Type B pancreatic cell (in vitro differentiated cells): ENCODE data around the gene ESF1. TPM values are rescaled to one million over a fixed set of nuclear protein-coding genes. Genes with fewer than 3 reads are reported as not detected.

ENCODE experiments used
- DNase-seq: peaks from one replicate; pipeline ENCODE4 v3.0.0; 2021; ENCODE audit warnings: mixed read lengths; ENCODE audit not compliant: unreplicated experiment; ENCODE audit errors: extremely low spot score
- H3K27ac Mint-ChIP-seq: 2 replicates; pipeline ENCODE4 v1.8.0; 2021; ENCODE audit warnings: mild to moderate bottlenecking, mixed read lengths
- H3K27me3 Mint-ChIP-seq: 2 replicates; pipeline ENCODE4 v1.8.0; 2021; ENCODE audit warnings: mixed read lengths
- H3K36me3 Mint-ChIP-seq: 2 replicates; pipeline ENCODE4 v1.8.0; 2021; ENCODE audit warnings: mixed read lengths
- H3K4me1 Mint-ChIP-seq: one replicate; pipeline ENCODE4 v1.8.0; 2021; ENCODE audit warnings: mixed read lengths; ENCODE audit not compliant: unreplicated experiment
- H3K4me3 Mint-ChIP-seq: 2 replicates; pipeline ENCODE4 v1.8.0; 2021; ENCODE audit warnings: mild to moderate bottlenecking, mixed read lengths
- H3K9me3 Mint-ChIP-seq: 2 replicates; pipeline ENCODE4 v1.8.0; 2021; ENCODE audit warnings: mixed read lengths
- CTCF ChIP-seq: fragments of 200-600 bp; sonication (generic); conservative IDR thresholded peaks from 2 replicates; pipeline ENCODE4 v1.5.0; 2021; ENCODE audit warnings: antibody characterized with exemption, mild to moderate bottlenecking
- total RNA-seq: library from RNA; stranded (reverse); gene quantifications from 2 replicates; pipeline ENCODE4 v1.2.1, GENCODE V29; 2021; ENCODE audit warnings: low replicate concordance

The ESF1 gene
- total RNA-seq, 1 donor from 2014 or later: 17.7 TPM

GRCh38 chr20:13717631-13718044 lies 67.1 kb downstream of the ESF1 start:
- DNase-seq: no peak
- H3K27me3 Mint-ChIP-seq: no peaks in the 10 kb centered on the region
- TF ChIP-seq CTCF: no peak
- H3K36me3 Mint-ChIP-seq: peaks cover 27% of the 10 kb centered on the region
- H3K27ac Mint-ChIP-seq: no peak overlapping the region
- H3K9me3 Mint-ChIP-seq: no peaks in the 10 kb centered on the region
- no peaks in the 10 kb centered on the region for H3K4me1 Mint-ChIP-seq
- H3K4me3 Mint-ChIP-seq: no peak overlapping the region

- H3K4me3 Mint-ChIP-seq: no peak overlapping the region
- no peaks in the 10 kb centered on the region for H3K9me3 Mint-ChIP-seq
- no peak for TF ChIP-seq CTCF
- H3K4me1 Mint-ChIP-seq: no peaks in the 10 kb centered on the region
- H3K36me3 Mint-ChIP-seq: peaks cover 29% of the 10 kb centered on the region
- no peaks in the 10 kb centered on the region for H3K27me3 Mint-ChIP-seq
- DNase-seq: no peak
- no peak overlapping the region for H3K27ac Mint-ChIP-seq
These were observed 69.5 kb downstream of the ESF1 start for GRCh38 chr20:13715171-13715570.

GRCh38 chr20:13708234-13708633 lies 76.5 kb downstream of the ESF1 start:
- no peaks in the 10 kb centered on the region for H3K27me3 Mint-ChIP-seq
- no peak overlapping the region for H3K4me3 Mint-ChIP-seq
- no peaks in the 10 kb centered on the region for H3K9me3 Mint-ChIP-seq
- no peak for DNase-seq
- peaks cover 7% of the 10 kb centered on the region for H3K36me3 Mint-ChIP-seq
- no peak for TF ChIP-seq CTCF
- no peak overlapping the region for H3K27ac Mint-ChIP-seq
- no peaks in the 10 kb centered on the region for H3K4me1 Mint-ChIP-seq

- Mint-ChIP-seq H3K27me3 (no peaks in the 10 kb centered on the region), H3K4me1 (no peaks in the 10 kb centered on the region), H3K9me3 (no peaks in the 10 kb centered on the region), H3K27ac (no peak overlapping the region), H3K36me3 (no peaks in the 10 kb centered on the region), H3K4me3 (no peak overlapping the region)
- DNase-seq: no peak
- no peak for TF ChIP-seq CTCF
These were observed 81.5 kb downstream of the ESF1 start for GRCh38 chr20:13703265-13703664.

- TF ChIP-seq CTCF: no peak
- Mint-ChIP-seq H3K27ac (no peak overlapping the region), H3K9me3 (no peaks in the 10 kb centered on the region)
These were observed 83.2 kb downstream of the ESF1 start for GRCh38 chr20:13701486-13701885.

GRCh38 chr20:13700761-13701160 lies 84.0 kb downstream of the ESF1 start:
- H3K27ac Mint-ChIP-seq: no peak overlapping the region
- H3K4me1 Mint-ChIP-seq: no peaks in the 10 kb centered on the region
- H3K4me3 Mint-ChIP-seq: no peak overlapping the region
- H3K36me3 Mint-ChIP-seq: no peaks in the 10 kb centered on the region
- H3K9me3 Mint-ChIP-seq: no peaks in the 10 kb centered on the region
- no peak for TF ChIP-seq CTCF
- H3K27me3 Mint-ChIP-seq: no peaks in the 10 kb centered on the region
- no peak for DNase-seq

More at GRCh38 chr20:13701486-13701885, 83.2 kb downstream of the ESF1 start:
- Mint-ChIP-seq H3K4me1 (no peaks in the 10 kb centered on the region), H3K4me3 (no peak overlapping the region), H3K36me3 (no peaks in the 10 kb centered on the region), H3K27me3 (no peaks in the 10 kb centered on the region)
- no peak for DNase-seq
